Suprapubic skin (tissue), 4 donors: ENCODE measurements around the gene CST11.

Experiments used
- POLR2A ChIP-seq, 2 donors: fragments of 450-650 bp; IDR thresholded peaks; one replicate each; pipeline ENCODE4 v1.6.1; 2017; ENCODE audit warnings: antibody characterized with exemption in 2 of 2, mild to moderate bottlenecking in 2 of 2, moderate library complexity in 2 of 2
- POLR2AphosphoS5 ChIP-seq, 3 donors: sonication (generic); formaldehyde crosslinking; IDR thresholded peaks; one replicate each; pipeline ENCODE4 v1.6.1; 2017; ENCODE audit warnings: antibody characterized with exemption in 3 of 3
- TF ChIP-seq, protein P1 (sequence below), 2 donors: fragments of 200-600 bp in 1 of 2; fragments of 450-650 bp in 1 of 2; sonication (generic) in 1 of 2; IDR thresholded peaks; one replicate each; pipeline ENCODE4 v1.5.1; 2016 to 2019; ENCODE audit warnings: antibody characterized with exemption in 2 of 2, mild to moderate bottlenecking in 1 of 2, moderate library complexity in 1 of 2

DNA sequence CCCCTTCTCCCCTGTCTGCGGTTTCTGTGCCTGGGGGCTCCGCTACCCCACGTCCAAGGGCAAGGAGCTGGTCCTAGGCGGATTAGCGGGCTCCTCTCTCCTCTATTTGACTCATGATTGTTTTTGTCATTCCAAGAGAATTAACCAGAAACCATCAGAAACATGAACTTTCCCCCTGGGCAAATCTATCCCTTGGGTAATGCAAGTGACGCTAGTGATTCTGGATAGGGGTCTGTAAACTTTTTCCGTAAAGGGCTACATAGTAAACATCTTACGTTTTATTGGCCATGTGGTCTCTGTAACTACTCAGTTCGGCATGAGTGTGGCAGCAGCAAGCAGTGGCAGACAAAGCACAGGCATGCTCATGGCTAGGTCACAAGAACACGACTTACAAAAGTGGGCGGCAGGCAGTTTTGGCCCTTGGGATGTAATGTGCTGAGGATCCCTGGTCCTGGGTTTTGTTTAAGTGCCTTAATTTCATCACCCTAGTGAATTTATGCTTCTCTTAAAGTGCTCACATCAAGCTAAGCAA, 654 bp downstream of the CST11 start:
- TF ChIP-seq POLR2A (IDR thresholded peaks at IDR 0.05) (no peak), POLR2AphosphoS5 (IDR thresholded peaks at IDR 0.05) (no peak)
- TF ChIP-seq, protein P1, sequence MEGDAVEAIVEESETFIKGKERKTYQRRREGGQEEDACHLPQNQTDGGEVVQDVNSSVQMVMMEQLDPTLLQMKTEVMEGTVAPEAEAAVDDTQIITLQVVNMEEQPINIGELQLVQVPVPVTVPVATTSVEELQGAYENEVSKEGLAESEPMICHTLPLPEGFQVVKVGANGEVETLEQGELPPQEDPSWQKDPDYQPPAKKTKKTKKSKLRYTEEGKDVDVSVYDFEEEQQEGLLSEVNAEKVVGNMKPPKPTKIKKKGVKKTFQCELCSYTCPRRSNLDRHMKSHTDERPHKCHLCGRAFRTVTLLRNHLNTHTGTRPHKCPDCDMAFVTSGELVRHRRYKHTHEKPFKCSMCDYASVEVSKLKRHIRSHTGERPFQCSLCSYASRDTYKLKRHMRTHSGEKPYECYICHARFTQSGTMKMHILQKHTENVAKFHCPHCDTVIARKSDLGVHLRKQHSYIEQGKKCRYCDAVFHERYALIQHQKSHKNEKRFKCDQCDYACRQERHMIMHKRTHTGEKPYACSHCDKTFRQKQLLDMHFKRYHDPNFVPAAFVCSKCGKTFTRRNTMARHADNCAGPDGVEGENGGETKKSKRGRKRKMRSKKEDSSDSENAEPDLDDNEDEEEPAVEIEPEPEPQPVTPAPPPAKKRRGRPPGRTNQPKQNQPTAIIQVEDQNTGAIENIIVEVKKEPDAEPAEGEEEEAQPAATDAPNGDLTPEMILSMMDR (IDR thresholded peaks at IDR 0.05), result no peak
